Peyer's patch (tissue), 4 donors: Measurements from ENCODE around the gene DLX3. TPM values are rescaled to one million over a fixed set of nuclear protein-coding genes. Genes with fewer than 3 reads are reported as not detected.

ENCODE experiments used
- DNase-seq, 3 donors: peaks; one replicate each; pipeline ENCODE4 v3.0.0-alpha.2; 2017 to 2019
- H3K27ac ChIP-seq, 4 donors: fragments of 200-600 bp; sonication (generic); one replicate each; pipeline ENCODE4 v1.5.1; 2016 to 2019
- H3K27me3 ChIP-seq, 2 donors: fragments of 200-600 bp; sonication (generic); one replicate each; pipeline ENCODE4 v1.5.1; 2019
- H3K36me3 ChIP-seq, 3 donors: fragments of 200-600 bp; sonication (generic); one replicate each; pipeline ENCODE4 v1.5.1; 2016 to 2019
- H3K4me1 ChIP-seq, 4 donors: fragments of 200-600 bp; sonication (generic); one replicate each; pipeline ENCODE4 v1.5.1; 2016 to 2019
- H3K4me3 ChIP-seq, 4 donors: fragments of 200-600 bp; sonication (generic); 1 replicate in 3 of 4; 2 replicates in 1 of 4; pipeline ENCODE4 v1.5.1; 2016 to 2019; ENCODE audit warnings: mild to moderate bottlenecking in 1 of 4
- H3K9me3 ChIP-seq, 4 donors: fragments of 200-600 bp; sonication (generic); one replicate each; pipeline ENCODE4 v1.5.1; 2016 to 2019; ENCODE audit warnings: mild to moderate bottlenecking in 1 of 4
- CTCF ChIP-seq, 6 experiments: fragments of 450-650 bp in 4 of 6; fragments of 200-600 bp in 2 of 6; sonication (generic) in 1 of 6; IDR thresholded peaks; one replicate each; pipeline ENCODE4 v1.5.1; 2017 to 2019; ENCODE audit warnings: antibody characterized with exemption in 6 of 6, mild to moderate bottlenecking in 3 of 6, moderate library complexity in 1 of 6
- POLR2A ChIP-seq, 2 donors: fragments of 450-650 bp; IDR thresholded peaks; one replicate each; pipeline ENCODE4 v1.5.1; 2017; ENCODE audit warnings: antibody characterized with exemption in 2 of 2, mild to moderate bottlenecking in 2 of 2, moderate library complexity in 2 of 2
- total RNA-seq, 4 donors: library from RNA; depleted of rRNA; stranded (reverse); fragments of >200 nt; gene quantifications; one replicate each; pipeline ENCODE4 v1.1.0, GENCODE V29; 2016

DLX3 gene
- total RNA-seq, 4 donors from 2014 or later, result not detected

GRCh38 chr17:50026837-50027171 lies 31.8 kb upstream of the DLX3 start:
- DNase-seq, result peak; percentile 73 to 92 (median 92)
- Histone ChIP-seq H3K4me3 (peak overlapping the region in 1 of 4 donors; percentile 29), H3K9me3 (no peaks in the 10 kb centered on the region), H3K27me3 (no peaks in the 10 kb centered on the region), H3K36me3 (no peaks in the 10 kb centered on the region), H3K4me1 (peaks cover 0 to 5% (median 2%) of the 10 kb centered on the region in 4 donors), H3K27ac (peak overlapping the region in 1 of 4 donors; percentile 33)
- TF ChIP-seq POLR2A (IDR thresholded peaks at IDR 0.05), result no peak
- peak; percentile 90 to 97 (median 94) for TF ChIP-seq CTCF (IDR thresholded peaks at IDR 0.05)

GRCh38 chr17:50026046-50026675 lies 31.1 kb upstream of the DLX3 start:
- Histone ChIP-seq H3K36me3 (no peaks in the 10 kb centered on the region), H3K27me3 (no peaks in the 10 kb centered on the region), H3K4me1 (peaks cover 0 to 5% (median 2%) of the 10 kb centered on the region in 4 donors), H3K9me3 (no peaks in the 10 kb centered on the region), H3K27ac (no peak overlapping the region), H3K4me3 (no peak overlapping the region)
- TF ChIP-seq CTCF (IDR thresholded peaks at IDR 0.05) (no peak), POLR2A (IDR thresholded peaks at IDR 0.05) (no peak)
- peak in 1 of 3 donors; percentile 37 for DNase-seq

- TF ChIP-seq CTCF (IDR thresholded peaks at IDR 0.05) (no peak), POLR2A (IDR thresholded peaks at IDR 0.05) (no peak)
- no peak for DNase-seq
- Histone ChIP-seq H3K36me3 (no peaks in the 10 kb centered on the region), H3K27ac (no peak overlapping the region), H3K9me3 (no peaks in the 10 kb centered on the region), H3K4me3 (no peak overlapping the region), H3K4me1 (peaks cover 0 to 5% (median 2%) of the 10 kb centered on the region in 4 donors), H3K27me3 (no peaks in the 10 kb centered on the region)
Observed at GRCh38 chr17:50024808-50025207, 29.8 kb upstream of the DLX3 start.

GRCh38 chr17:50023520-50023919 lies 28.5 kb upstream of the DLX3 start:
- no peak for TF ChIP-seq POLR2A (IDR thresholded peaks at IDR 0.05)
- TF ChIP-seq CTCF (IDR thresholded peaks at IDR 0.05), result no peak
- H3K4me1 ChIP-seq, result peaks cover 0 to 5% (median 2%) of the 10 kb centered on the region in 4 donors
- no peak for DNase-seq
- no peaks in the 10 kb centered on the region for H3K36me3 ChIP-seq
- H3K27me3 ChIP-seq, result no peaks in the 10 kb centered on the region
- H3K4me3 ChIP-seq, result no peak overlapping the region
- no peak overlapping the region for H3K27ac ChIP-seq
- no peaks in the 10 kb centered on the region for H3K9me3 ChIP-seq

- TF ChIP-seq POLR2A (IDR thresholded peaks at IDR 0.05) (no peak), CTCF (IDR thresholded peaks at IDR 0.05) (no peak)
Observed at GRCh38 chr17:50022463-50023130, 27.6 kb upstream of the DLX3 start.

More at GRCh38 chr17:50022463-50023130, 27.6 kb upstream of the DLX3 start:
- H3K27ac ChIP-seq, result no peak overlapping the region
- no peaks in the 10 kb centered on the region for H3K9me3 ChIP-seq
- H3K27me3 ChIP-seq, result no peaks in the 10 kb centered on the region
- no peaks in the 10 kb centered on the region for H3K36me3 ChIP-seq
- peak in 1 of 3 donors; percentile 31 for DNase-seq
- H3K4me3 ChIP-seq, result no peak overlapping the region
- H3K4me1 ChIP-seq, result peaks cover 0 to 5% (median 2%) of the 10 kb centered on the region in 4 donors
